GM12892 (cell line): ENCODE measurements around the gene MT1E.

Experiments used
- POLR2A ChIP-seq: IDR thresholded peaks from 2 replicates; pipeline ENCODE4 v1.6.1; 2011; ENCODE audit warnings: low read depth, low read length, control low read depth
- POLR2AphosphoS5 ChIP-seq: IDR thresholded peaks from 2 replicates; pipeline ENCODE4 v1.6.1; 2011; ENCODE audit warnings: low read depth, low read length, control low read depth
- TAF1 ChIP-seq: IDR thresholded peaks from 2 replicates; pipeline ENCODE4 v1.6.1; 2011; ENCODE audit warnings: low read depth, mild to moderate bottlenecking, control low read depth, low read length, borderline replicate concordance

- TF ChIP-seq POLR2A (no peak), POLR2AphosphoS5 (no peak), TAF1 (no peak)
Observed at GRCh38 chr16:56607109-56607618, 18.4 kb upstream of the MT1E start.
